H1 (cell line): Measurements from ENCODE around the gene C10orf95. TPM values are rescaled to one million over a fixed set of nuclear protein-coding genes. Genes with fewer than 3 reads are reported as not detected.

ENCODE experiments used
- BACH1 ChIP-seq: IDR thresholded peaks from 2 replicates; pipeline ENCODE4 v1.6.1; 2012; ENCODE audit warnings: low read length, improper control_type of control experiment
- NRF1 ChIP-seq: IDR thresholded peaks from 2 replicates; pipeline ENCODE4 v1.6.1; 2011; ENCODE audit warnings: mild to moderate bottlenecking, low read depth, low read length, improper control_type of control experiment
- SRF ChIP-seq: IDR thresholded peaks from 2 replicates; pipeline ENCODE4 v1.6.1; 2011; ENCODE audit warnings: mild to moderate bottlenecking, low read depth, low read length, moderate library complexity
- SUZ12 ChIP-seq: fragments of 200-600 bp; sonication (generic); IDR thresholded peaks from 2 replicates; pipeline ENCODE4 v1.6.1; 2012; ENCODE audit warnings: mild to moderate bottlenecking, inconsistent platforms, low read length, moderate library complexity, mixed read lengths
- polyA plus RNA-seq, 7 experiments: library from polyadenylated mRNA; depleted of rRNA in 3 of 7; stranded (reverse) in 5 of 7; unstranded in 2 of 7; fragments of >200 nt in 5 of 7; fragments of 200-250 nt in 2 of 7; gene quantifications; 1 replicate in 5 of 7; 2 replicates in 1 of 7; 4 replicates in 1 of 7; pipeline versions ENCODE4 v1.2.1 to v1.2.3, GENCODE V29; 2011 to 2013; ENCODE audit warnings: missing spikeins in 2 of 7, mixed read lengths in 2 of 7
- total RNA-seq: library from RNA; stranded (reverse); fragmentation: NEBNext Ultra II Directional; extraction: Animal tissue kit (Norgen Biotek cat#: 25700); gene quantifications from 2 replicates; pipeline ENCODE4 v1.2.1, GENCODE V29; 2021

The C10orf95 gene
- total and polyA plus RNA-seq, 2 of the 8 experiments (the other 6 are each of a cell fraction or from before 2014, with no cell fraction given): 0.34 to 0.48 TPM

DNA sequence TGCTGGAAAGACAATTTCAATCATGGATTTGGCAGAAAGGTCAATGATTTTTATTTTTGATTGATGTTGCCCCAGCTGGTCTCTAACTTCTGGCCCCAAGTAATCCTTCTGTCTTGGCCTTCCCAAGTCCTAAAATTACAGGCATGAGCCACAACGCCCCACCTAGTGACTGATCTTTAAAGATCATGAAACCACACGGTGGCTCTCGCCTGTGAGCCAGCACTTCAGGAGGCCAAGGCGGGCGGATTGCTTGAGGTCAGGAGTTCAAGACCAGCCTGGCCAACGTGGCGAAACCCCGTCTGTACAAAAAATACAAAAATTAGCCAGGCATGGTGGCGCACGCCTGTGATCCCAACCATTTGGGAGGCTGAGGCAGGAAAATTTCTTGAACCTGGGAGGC is 12.6 kb upstream of the C10orf95 start (continued):
- TF ChIP-seq SUZ12 (no peak), SRF (no peak), BACH1 (no peak), NRF1 (no peak)
